ENCODE results near the gene FNDC8. TPM values are rescaled to one million over a fixed set of nuclear protein-coding genes. Genes with fewer than 3 reads are reported as not detected.

The FNDC8 gene
- total RNA-seq, 1 experiment from 2014 or later = not detected

DNA sequence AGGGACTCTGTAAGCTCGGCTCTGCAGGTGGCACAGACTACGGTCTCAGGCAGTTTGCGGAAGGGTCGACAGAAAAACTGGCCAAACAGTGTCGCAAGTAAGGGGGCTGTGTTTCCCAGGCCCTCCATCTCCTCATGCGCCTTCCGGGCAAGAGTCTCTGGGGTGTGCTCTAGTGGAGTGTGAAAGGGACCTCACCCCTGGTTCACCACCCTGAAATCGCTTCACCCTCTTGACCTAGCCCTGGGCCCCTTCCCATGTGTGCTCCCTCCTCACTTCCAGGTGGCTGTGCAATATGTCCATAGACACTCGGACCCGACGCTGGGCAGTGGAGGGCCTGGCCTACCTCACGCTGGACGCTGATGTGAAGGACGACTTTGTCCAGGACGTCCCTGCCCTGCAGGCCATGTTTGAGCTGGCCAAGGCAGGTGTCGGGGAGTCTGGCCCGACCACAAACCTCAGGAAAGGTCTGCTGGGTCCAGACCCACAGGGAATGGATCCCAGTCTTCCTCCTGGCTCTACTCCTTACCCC, 48.5 kb downstream of the FNDC8 start:
- Mint-ChIP-seq H3K4me3 (no peak overlapping the region), H3K27me3 (ENCODE audit: low read depth) (no peaks in the 10 kb centered on the region; the same call in none of the 2 replicates), H3K27ac (no peak overlapping the region), H3K9me3 (no peaks in the 10 kb centered on the region), H3K36me3 (no peaks in the 10 kb centered on the region), H3K4me1 (no peaks in the 10 kb centered on the region)
- ATAC-seq (no peak), DNase-seq (ENCODE audit: low spot score) (no peak)
- CTCF ChIA-PET = interaction anchor here (1.1 to 1.7 kb wide), 2 partner anchors 369 kb away, joined by 4 to 9 read pairs; no protein-coding TSS in a partner anchor
- POLR2A ChIA-PET = no interaction called here
- TF ChIP-seq HMGA2 (CRISPR knock-in tag; IDR thresholded peaks at IDR 0.05) (no peak), OVOL2 (CRISPR knock-in tag; IDR thresholded peaks at IDR 0.05; ENCODE audit: borderline replicate concordance) (no peak), ZNF121 (CRISPR knock-in tag; IDR thresholded peaks at IDR 0.05) (no peak), RELA (CRISPR knock-in tag; IDR thresholded peaks at IDR 0.05; ENCODE audit: borderline replicate concordance) (no peak), ZNF138 (CRISPR knock-in tag; conservative IDR thresholded peaks at IDR 0.05) (no peak), CREM (CRISPR knock-in tag; IDR thresholded peaks at IDR 0.05) (no peak), JUN (CRISPR knock-in tag; IDR thresholded peaks at IDR 0.05) (no peak)
- TF ChIP-seq, protein P1, sequence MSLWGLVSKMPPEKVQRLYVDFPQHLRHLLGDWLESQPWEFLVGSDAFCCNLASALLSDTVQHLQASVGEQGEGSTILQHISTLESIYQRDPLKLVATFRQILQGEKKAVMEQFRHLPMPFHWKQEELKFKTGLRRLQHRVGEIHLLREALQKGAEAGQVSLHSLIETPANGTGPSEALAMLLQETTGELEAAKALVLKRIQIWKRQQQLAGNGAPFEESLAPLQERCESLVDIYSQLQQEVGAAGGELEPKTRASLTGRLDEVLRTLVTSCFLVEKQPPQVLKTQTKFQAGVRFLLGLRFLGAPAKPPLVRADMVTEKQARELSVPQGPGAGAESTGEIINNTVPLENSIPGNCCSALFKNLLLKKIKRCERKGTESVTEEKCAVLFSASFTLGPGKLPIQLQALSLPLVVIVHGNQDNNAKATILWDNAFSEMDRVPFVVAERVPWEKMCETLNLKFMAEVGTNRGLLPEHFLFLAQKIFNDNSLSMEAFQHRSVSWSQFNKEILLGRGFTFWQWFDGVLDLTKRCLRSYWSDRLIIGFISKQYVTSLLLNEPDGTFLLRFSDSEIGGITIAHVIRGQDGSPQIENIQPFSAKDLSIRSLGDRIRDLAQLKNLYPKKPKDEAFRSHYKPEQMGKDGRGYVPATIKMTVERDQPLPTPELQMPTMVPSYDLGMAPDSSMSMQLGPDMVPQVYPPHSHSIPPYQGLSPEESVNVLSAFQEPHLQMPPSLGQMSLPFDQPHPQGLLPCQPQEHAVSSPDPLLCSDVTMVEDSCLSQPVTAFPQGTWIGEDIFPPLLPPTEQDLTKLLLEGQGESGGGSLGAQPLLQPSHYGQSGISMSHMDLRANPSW (CRISPR knock-in tag; conservative IDR thresholded peaks at IDR 0.05; ENCODE audit: low read depth) = no peak
- TF ChIP-seq, protein P2, sequence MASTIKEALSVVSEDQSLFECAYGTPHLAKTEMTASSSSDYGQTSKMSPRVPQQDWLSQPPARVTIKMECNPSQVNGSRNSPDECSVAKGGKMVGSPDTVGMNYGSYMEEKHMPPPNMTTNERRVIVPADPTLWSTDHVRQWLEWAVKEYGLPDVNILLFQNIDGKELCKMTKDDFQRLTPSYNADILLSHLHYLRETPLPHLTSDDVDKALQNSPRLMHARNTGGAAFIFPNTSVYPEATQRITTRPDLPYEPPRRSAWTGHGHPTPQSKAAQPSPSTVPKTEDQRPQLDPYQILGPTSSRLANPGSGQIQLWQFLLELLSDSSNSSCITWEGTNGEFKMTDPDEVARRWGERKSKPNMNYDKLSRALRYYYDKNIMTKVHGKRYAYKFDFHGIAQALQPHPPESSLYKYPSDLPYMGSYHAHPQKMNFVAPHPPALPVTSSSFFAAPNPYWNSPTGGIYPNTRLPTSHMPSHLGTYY (CRISPR knock-in tag; IDR thresholded peaks at IDR 0.05) = no peak
- TF ChIP-seq, protein P3, sequence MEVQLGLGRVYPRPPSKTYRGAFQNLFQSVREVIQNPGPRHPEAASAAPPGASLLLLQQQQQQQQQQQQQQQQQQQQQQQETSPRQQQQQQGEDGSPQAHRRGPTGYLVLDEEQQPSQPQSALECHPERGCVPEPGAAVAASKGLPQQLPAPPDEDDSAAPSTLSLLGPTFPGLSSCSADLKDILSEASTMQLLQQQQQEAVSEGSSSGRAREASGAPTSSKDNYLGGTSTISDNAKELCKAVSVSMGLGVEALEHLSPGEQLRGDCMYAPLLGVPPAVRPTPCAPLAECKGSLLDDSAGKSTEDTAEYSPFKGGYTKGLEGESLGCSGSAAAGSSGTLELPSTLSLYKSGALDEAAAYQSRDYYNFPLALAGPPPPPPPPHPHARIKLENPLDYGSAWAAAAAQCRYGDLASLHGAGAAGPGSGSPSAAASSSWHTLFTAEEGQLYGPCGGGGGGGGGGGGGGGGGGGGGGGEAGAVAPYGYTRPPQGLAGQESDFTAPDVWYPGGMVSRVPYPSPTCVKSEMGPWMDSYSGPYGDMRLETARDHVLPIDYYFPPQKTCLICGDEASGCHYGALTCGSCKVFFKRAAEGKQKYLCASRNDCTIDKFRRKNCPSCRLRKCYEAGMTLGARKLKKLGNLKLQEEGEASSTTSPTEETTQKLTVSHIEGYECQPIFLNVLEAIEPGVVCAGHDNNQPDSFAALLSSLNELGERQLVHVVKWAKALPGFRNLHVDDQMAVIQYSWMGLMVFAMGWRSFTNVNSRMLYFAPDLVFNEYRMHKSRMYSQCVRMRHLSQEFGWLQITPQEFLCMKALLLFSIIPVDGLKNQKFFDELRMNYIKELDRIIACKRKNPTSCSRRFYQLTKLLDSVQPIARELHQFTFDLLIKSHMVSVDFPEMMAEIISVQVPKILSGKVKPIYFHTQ (CRISPR knock-in tag; IDR thresholded peaks at IDR 0.05) = no peak
- TF ChIP-seq, protein P4, sequence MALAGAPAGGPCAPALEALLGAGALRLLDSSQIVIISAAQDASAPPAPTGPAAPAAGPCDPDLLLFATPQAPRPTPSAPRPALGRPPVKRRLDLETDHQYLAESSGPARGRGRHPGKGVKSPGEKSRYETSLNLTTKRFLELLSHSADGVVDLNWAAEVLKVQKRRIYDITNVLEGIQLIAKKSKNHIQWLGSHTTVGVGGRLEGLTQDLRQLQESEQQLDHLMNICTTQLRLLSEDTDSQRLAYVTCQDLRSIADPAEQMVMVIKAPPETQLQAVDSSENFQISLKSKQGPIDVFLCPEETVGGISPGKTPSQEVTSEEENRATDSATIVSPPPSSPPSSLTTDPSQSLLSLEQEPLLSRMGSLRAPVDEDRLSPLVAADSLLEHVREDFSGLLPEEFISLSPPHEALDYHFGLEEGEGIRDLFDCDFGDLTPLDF (CRISPR knock-in tag; IDR thresholded peaks at IDR 0.05) = no peak
- TF ChIP-seq, protein P5, sequence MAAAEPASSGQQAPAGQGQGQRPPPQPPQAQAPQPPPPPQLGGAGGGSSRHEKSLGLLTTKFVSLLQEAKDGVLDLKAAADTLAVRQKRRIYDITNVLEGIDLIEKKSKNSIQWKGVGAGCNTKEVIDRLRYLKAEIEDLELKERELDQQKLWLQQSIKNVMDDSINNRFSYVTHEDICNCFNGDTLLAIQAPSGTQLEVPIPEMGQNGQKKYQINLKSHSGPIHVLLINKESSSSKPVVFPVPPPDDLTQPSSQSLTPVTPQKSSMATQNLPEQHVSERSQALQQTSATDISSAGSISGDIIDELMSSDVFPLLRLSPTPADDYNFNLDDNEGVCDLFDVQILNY (CRISPR knock-in tag; IDR thresholded peaks at IDR 0.05) = no peak
- TF ChIP-seq, protein P6, sequence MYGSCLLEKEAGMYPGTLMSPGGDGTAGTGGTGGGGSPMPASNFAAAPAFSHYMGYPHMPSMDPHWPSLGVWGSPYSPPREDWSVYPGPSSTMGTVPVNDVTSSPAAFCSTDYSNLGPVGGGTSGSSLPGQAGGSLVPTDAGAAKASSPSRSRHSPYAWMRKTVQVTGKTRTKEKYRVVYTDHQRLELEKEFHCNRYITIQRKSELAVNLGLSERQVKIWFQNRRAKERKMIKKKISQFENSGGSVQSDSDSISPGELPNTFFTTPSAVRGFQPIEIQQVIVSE (CRISPR knock-in tag; IDR thresholded peaks at IDR 0.05; ENCODE audit: borderline replicate concordance) = no peak

DNA sequence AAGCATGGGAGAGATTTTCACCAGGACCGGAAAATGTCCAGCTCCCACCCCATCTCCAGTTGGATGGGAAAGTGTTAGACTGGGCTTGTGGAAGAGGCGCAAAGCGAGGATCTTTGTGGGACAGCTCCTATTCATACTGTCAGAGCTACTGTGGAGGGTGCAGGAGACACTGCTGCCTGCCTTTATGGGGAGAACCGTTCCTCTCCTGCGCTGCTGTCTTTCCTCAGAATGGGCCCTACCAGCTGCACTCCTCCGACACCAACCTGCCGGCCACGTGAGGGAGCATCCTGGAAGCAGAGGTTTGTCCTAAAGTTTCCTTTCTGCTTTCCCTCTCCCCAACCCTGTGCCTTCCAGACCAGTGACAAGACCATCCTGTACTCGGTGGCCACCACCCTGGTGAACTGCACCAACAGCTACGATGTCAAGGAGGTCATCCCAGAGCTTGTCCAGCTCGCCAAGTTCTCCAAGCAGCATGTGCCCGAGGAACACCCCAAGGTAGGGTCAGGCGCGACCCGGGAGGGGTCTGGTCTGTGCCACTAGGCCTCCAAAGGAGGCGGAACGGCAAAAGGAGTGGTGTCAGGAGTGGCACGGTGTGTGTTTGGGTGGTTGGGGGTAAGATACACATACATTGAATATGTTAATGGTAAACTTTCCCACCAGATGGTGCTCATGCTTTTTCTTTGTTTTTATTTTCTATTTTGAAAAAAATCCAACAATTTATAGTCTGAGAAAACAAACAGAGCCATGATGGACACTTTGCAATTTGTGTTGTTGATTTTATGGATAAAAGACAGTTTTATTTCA, 49.8 kb downstream of the FNDC8 start:
- Mint-ChIP-seq H3K4me3 (no peak overlapping the region), H3K9me3 (no peaks in the 10 kb centered on the region), H3K4me1 (no peaks in the 10 kb centered on the region), H3K36me3 (no peaks in the 10 kb centered on the region), H3K27me3 (ENCODE audit: low read depth) (peaks cover 5% of the 10 kb centered on the region), H3K27ac (no peak overlapping the region)
- DNase-seq (ENCODE audit: low spot score) (no peak), ATAC-seq (no peak)
- CTCF ChIA-PET = interaction anchor here (0.7 to 1.7 kb wide), 5 partner anchors 167 to 1765 kb away, joined by 3 to 9 read pairs (median 4); no protein-coding TSS in a partner anchor
- POLR2A ChIA-PET = no interaction called here
- TF ChIP-seq, protein P3 (CRISPR knock-in tag; IDR thresholded peaks at IDR 0.05) = no peak
- TF ChIP-seq, protein P7, sequence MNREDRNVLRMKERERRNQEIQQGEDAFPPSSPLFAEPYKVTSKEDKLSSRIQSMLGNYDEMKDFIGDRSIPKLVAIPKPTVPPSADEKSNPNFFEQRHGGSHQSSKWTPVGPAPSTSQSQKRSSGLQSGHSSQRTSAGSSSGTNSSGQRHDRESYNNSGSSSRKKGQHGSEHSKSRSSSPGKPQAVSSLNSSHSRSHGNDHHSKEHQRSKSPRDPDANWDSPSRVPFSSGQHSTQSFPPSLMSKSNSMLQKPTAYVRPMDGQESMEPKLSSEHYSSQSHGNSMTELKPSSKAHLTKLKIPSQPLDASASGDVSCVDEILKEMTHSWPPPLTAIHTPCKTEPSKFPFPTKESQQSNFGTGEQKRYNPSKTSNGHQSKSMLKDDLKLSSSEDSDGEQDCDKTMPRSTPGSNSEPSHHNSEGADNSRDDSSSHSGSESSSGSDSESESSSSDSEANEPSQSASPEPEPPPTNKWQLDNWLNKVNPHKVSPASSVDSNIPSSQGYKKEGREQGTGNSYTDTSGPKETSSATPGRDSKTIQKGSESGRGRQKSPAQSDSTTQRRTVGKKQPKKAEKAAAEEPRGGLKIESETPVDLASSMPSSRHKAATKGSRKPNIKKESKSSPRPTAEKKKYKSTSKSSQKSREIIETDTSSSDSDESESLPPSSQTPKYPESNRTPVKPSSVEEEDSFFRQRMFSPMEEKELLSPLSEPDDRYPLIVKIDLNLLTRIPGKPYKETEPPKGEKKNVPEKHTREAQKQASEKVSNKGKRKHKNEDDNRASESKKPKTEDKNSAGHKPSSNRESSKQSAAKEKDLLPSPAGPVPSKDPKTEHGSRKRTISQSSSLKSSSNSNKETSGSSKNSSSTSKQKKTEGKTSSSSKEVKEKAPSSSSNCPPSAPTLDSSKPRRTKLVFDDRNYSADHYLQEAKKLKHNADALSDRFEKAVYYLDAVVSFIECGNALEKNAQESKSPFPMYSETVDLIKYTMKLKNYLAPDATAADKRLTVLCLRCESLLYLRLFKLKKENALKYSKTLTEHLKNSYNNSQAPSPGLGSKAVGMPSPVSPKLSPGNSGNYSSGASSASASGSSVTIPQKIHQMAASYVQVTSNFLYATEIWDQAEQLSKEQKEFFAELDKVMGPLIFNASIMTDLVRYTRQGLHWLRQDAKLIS (CRISPR knock-in tag; IDR thresholded peaks at IDR 0.05; ENCODE audit: borderline replicate concordance) = no peak
- TF ChIP-seq SOX15 (CRISPR knock-in tag; IDR thresholded peaks at IDR 0.05) (no peak), NFYB (CRISPR knock-in tag; conservative IDR thresholded peaks at IDR 0.05; ENCODE audit: low read depth) (no peak)
